Measurements from ENCODE around the gene KCNC1.
A peak's percentile ranks its signal among the peaks of the same experiment; 100 is the strongest.

KCNC1 gene

DNA sequence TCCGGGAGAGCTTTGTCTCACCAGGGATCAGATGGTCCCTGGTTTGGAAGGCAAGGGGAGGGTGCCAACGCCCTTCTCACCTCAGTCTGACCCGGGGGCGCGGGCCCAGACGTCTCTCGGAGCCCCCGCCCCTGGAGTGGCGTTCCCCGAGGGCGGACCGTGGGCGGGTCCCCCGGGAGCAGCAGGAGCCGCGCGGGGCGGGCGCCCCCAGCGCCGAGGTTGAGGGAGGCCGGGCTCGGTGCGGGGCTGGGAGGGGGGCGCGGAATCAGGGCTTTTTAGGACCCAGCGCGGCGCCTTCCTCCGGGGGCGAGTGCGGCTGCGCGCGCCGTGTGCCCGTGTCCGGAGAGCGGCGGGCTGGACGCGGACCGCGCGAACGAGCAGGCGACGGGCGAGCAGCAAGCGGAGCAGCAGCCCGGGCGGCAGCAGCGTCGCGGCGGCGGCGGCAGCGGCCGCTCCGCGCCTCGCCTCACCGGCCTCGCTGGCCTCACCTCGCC lies at the start of gene KCNC1:
KCNC1 (plus strand) TSS at position 364 of the 494 bp plus-strand sequence. CDS start 1,222 bp downstream, outside the sequence.
- peak; percentile 11 for ATAC-seq

DNA sequence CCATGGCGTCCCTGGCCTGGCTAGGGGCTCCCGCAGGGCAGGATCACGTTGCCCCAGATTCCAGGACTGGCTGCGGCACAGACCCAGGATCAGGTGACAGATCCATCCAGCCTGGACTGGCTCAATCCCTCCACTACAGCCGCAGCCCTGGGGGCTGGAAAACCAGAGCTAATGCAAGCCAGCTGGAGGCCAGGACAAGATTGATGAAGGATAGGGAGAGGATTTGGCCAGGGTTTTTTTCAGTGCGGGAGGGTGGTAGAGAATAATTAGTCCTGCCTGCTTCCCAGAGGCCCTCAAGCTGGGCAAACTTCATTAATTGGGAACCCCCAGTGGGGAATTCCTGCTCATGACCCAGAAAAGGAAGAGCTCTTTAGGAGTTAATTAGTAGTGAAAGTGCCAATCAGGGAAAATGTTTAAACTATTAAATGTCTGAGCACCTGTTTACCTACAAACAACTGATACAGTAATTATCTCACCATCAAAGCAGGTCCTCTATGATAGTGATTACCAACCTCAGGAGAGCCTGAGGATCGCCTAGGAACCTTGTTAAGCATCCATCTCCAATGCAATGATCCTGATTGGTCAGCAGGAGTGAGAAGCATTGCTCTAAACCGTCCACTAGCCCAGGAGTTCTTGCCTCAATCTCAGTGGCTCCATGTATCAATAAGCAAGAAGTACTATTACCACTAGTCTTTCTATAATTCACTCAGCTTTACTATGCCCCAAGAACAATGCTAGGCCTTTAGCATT lies 48.2 kb upstream of the KCNC1 start:
- peak; percentile 86 for ATAC-seq

More for the DNA sequence above, at the start of gene KCNC1:
- TF ChIP-seq OSR1 (CRISPR knock-in tag; IDR thresholded peaks at IDR 0.05) (no peak), BACH2 (CRISPR knock-in tag; IDR thresholded peaks at IDR 0.05; ENCODE audit: borderline replicate concordance) (no peak), ZNF8 (CRISPR knock-in tag; IDR thresholded peaks at IDR 0.05) (0 out of 2 replicates have a peak, but pooled peaks have one; percentile 36), ZC3H10 (CRISPR knock-in tag; IDR thresholded peaks at IDR 0.05) (no peak)

DNA sequence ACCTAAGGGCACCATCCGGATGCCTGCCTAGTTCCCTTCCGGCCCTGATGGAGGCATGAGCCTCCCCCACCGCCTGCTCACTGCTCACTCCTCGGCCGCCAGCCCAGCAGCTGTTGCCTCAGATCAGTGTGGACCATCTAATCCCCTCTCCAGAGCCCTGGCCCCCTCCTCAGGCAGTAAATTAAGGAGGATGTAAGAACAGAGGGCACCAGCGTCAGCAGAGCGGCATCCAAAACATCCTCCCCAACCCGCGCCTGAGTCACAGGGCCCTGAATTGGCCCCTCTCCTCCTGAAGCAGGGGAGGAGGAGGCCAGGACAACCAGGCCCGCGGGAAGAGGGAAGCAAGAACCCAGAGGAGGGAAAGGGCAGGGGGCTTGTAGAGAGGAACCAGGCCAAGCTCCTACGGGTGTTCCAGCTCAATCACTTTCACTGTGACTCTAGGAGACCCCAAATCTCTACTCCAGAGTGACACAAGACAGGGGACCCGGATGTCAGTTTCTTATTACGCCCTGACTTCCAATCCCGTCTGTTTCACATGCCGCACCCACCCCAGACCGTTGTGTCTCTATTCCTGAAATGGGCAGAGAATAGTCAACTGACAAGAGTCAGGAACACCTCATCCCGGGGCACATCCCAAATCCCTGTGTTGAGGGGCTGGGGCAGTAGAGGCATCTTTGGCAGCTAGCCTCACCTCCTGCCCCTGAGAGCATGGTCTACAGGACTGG lies 46.5 kb upstream of the KCNC1 start:
- TF ChIP-seq CSRNP3 (CRISPR knock-in tag; IDR thresholded peaks at IDR 0.05) (no peak), PPARA (CRISPR knock-in tag; IDR thresholded peaks at IDR 0.05; ENCODE audit: borderline replicate concordance) (no peak), SNAI2 (CRISPR knock-in tag; IDR thresholded peaks at IDR 0.05) (no peak), TCF4 (CRISPR knock-in tag; IDR thresholded peaks at IDR 0.05; ENCODE audit: borderline replicate concordance) (no peak), ZNF8 (CRISPR knock-in tag; IDR thresholded peaks at IDR 0.05) (no peak), ESRRG (CRISPR knock-in tag; IDR thresholded peaks at IDR 0.05) (no peak), RARB (CRISPR knock-in tag; IDR thresholded peaks at IDR 0.05) (no peak), ISL1 (CRISPR knock-in tag; IDR thresholded peaks at IDR 0.05) (no peak), GLIS3 (CRISPR knock-in tag; IDR thresholded peaks at IDR 0.05) (no peak), ZNF565 (CRISPR knock-in tag; conservative IDR thresholded peaks at IDR 0.05; ENCODE audit: low read depth) (no peak), ARNTL (CRISPR knock-in tag; IDR thresholded peaks at IDR 0.05; ENCODE audit: borderline replicate concordance, low read depth) (no peak)
- TF ChIP-seq, protein P1, sequence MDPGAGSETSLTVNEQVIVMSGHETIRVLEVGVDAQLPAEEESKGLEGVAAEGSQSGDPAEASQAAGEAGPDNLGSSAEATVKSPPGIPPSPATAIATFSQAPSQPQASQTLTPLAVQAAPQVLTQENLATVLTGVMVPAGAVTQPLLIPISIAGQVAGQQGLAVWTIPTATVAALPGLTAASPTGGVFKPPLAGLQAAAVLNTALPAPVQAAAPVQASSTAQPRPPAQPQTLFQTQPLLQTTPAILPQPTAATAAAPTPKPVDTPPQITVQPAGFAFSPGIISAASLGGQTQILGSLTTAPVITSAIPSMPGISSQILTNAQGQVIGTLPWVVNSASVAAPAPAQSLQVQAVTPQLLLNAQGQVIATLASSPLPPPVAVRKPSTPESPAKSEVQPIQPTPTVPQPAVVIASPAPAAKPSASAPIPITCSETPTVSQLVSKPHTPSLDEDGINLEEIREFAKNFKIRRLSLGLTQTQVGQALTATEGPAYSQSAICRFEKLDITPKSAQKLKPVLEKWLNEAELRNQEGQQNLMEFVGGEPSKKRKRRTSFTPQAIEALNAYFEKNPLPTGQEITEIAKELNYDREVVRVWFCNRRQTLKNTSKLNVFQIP (CRISPR knock-in tag; IDR thresholded peaks at IDR 0.05; ENCODE audit: borderline replicate concordance, low read depth) = no peak
- no peak for ATAC-seq

More for the DNA sequence above, 48.2 kb upstream of the KCNC1 start:
- TF ChIP-seq ZFP30 (CRISPR knock-in tag; IDR thresholded peaks at IDR 0.05) (no peak), RARB (CRISPR knock-in tag; IDR thresholded peaks at IDR 0.05) (no peak), TCF4 (CRISPR knock-in tag; IDR thresholded peaks at IDR 0.05; ENCODE audit: borderline replicate concordance) (peak; percentile 92), SNAI2 (CRISPR knock-in tag; IDR thresholded peaks at IDR 0.05) (no peak), CSDC2 (CRISPR knock-in tag; IDR thresholded peaks at IDR 0.05) (no peak), TOX (CRISPR knock-in tag; IDR thresholded peaks at IDR 0.05; ENCODE audit: borderline replicate concordance) (no peak), OSR1 (CRISPR knock-in tag; IDR thresholded peaks at IDR 0.05) (no peak), ZC3H10 (CRISPR knock-in tag; IDR thresholded peaks at IDR 0.05) (no peak), ARNTL (CRISPR knock-in tag; IDR thresholded peaks at IDR 0.05; ENCODE audit: borderline replicate concordance, low read depth) (no peak), ZNF8 (CRISPR knock-in tag; IDR thresholded peaks at IDR 0.05) (0 out of 2 replicates have a peak, but pooled peaks have one; percentile 29)
- TF ChIP-seq, protein P2, sequence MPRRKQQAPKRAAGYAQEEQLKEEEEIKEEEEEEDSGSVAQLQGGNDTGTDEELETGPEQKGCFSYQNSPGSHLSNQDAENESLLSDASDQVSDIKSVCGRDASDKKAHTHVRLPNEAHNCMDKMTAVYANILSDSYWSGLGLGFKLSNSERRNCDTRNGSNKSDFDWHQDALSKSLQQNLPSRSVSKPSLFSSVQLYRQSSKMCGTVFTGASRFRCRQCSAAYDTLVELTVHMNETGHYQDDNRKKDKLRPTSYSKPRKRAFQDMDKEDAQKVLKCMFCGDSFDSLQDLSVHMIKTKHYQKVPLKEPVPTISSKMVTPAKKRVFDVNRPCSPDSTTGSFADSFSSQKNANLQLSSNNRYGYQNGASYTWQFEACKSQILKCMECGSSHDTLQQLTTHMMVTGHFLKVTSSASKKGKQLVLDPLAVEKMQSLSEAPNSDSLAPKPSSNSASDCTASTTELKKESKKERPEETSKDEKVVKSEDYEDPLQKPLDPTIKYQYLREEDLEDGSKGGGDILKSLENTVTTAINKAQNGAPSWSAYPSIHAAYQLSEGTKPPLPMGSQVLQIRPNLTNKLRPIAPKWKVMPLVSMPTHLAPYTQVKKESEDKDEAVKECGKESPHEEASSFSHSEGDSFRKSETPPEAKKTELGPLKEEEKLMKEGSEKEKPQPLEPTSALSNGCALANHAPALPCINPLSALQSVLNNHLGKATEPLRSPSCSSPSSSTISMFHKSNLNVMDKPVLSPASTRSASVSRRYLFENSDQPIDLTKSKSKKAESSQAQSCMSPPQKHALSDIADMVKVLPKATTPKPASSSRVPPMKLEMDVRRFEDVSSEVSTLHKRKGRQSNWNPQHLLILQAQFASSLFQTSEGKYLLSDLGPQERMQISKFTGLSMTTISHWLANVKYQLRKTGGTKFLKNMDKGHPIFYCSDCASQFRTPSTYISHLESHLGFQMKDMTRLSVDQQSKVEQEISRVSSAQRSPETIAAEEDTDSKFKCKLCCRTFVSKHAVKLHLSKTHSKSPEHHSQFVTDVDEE (CRISPR knock-in tag; IDR thresholded peaks at IDR 0.05) = peak; percentile 23; the same call in 1 of the 2 replicates
- TF ChIP-seq, protein P3, sequence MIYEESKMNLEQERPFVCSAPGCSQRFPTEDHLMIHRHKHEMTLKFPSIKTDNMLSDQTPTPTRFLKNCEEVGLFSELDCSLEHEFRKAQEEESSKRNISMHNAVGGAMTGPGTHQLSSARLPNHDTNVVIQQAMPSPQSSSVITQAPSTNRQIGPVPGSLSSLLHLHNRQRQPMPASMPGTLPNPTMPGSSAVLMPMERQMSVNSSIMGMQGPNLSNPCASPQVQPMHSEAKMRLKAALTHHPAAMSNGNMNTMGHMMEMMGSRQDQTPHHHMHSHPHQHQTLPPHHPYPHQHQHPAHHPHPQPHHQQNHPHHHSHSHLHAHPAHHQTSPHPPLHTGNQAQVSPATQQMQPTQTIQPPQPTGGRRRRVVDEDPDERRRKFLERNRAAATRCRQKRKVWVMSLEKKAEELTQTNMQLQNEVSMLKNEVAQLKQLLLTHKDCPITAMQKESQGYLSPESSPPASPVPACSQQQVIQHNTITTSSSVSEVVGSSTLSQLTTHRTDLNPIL (CRISPR knock-in tag; IDR thresholded peaks at IDR 0.05; ENCODE audit: low read depth) = no peak
